Embryonic facial prominence (tissue), 1 donor: ENCODE results near the gene GFPT2.

Experiments
- DNase-seq: peaks from one replicate; pipeline ENCODE4 v3.0.0-alpha.2; 2016; ENCODE audit errors: extremely low spot score

GFPT2 gene

GRCh38 chr5:180283026-180283615 is 70.0 kb downstream of the GFPT2 start:
- no peak for DNase-seq

GRCh38 chr5:180282281-180282680 is 70.9 kb downstream of the GFPT2 start:
- no peak for DNase-seq

- DNase-seq, result no peak
Observed at GRCh38 chr5:180281706-180282105, 71.4 kb downstream of the GFPT2 start.

GRCh38 chr5:180274695-180275094 is 78.4 kb downstream of the GFPT2 start:
- DNase-seq, result no peak

- DNase-seq, result no peak
Observed at GRCh38 chr5:180271221-180271620, 81.9 kb downstream of the GFPT2 start.

GRCh38 chr5:180259260-180259611 is 93.9 kb downstream of the GFPT2 start:
- no peak for DNase-seq

GRCh38 chr5:180253036-180253824 is 99.9 kb downstream of the GFPT2 start:
- DNase-seq, result no peak

GRCh38 chr5:180251887-180252286 is 101.2 kb downstream of the GFPT2 start:
- no peak for DNase-seq

- no peak for DNase-seq
Observed at GRCh38 chr5:180251141-180251540, 102.0 kb downstream of the GFPT2 start.
